ENCODE data around the gene VKORC1L1. TPM values are rescaled to one million over a fixed set of nuclear protein-coding genes. Genes with fewer than 3 reads are reported as not detected.
"Not testable (repeated sequence)": the region's sequence is repeated elsewhere in the genome, so short reads cannot be mapped to it uniquely, and the experiment has no call there.

The VKORC1L1 gene
- total and polyA plus RNA-seq, 2 donors from 2014 or later, result 6.5 to 18.0 TPM

DNA sequence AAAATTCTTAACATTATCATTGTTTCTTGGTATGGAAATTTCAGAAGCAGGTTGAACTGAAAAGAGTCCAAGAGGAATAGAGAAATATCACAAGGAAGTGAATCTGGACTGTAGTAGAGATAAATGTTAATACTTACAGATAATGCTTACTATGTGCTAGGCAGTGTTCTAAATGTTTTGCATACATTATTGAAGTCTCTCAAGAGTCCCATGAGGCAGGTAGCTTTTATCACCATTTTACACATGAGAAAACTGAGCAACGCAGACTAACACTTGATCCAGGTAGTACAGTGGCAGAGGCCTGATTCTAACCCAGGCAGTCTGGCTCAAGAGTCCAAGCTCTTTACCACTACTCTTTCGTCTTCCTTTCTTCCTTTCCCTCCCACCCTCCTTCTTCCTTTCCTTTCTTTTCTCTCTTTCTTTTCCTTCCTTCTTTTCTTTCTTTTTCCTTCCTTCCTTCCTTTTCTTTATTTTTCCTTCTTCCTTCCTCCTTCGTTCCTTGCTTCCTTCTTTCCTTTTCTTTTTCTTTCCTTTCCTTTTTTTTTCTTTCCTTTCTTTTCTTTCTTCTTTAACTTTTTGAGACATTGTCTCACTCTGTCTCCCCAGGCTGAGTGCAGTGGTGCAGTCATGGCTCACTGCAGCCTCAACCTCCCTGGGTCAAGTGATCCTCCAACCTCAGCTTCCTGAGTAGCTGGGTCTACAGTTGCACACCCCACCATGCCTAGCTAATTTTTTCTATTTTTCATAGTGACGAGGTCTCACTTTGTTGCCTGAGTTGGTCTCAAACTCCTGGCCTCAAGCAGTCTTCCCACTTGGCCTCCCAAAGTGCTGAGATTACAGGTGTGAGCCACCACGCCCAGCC lies 6.6 kb downstream of the VKORC1L1 start:
- H3K4me1 ChIP-seq (ENCODE audit: control insufficient read depth in 2 of 3, insufficient read depth in 2 of 3, low read depth in 1 of 3, low read length in 3 of 3); FAIRE-seq; H3K36me3 ChIP-seq (ENCODE audit: control insufficient read depth in 2 of 3, insufficient read depth in 3 of 3, low read length in 3 of 3); H3K9ac ChIP-seq (ENCODE audit: low read length in 3 of 3); intact Hi-C loops (cut with DNase I); DNase-seq; H3K27me3 ChIP-seq (ENCODE audit: control insufficient read depth, insufficient read depth, low read length); H3K4me3 ChIP-seq (ENCODE audit: low read length in 3 of 3); H3K9me3 ChIP-seq (ENCODE audit: control insufficient read depth in 2 of 3, insufficient read depth in 1 of 3, low read length in 3 of 3); H3K27ac ChIP-seq (ENCODE audit: low read depth in 2 of 2, low read length in 2 of 2): not testable (repeated sequence)

- H3K36me3 ChIP-seq (ENCODE audit: control insufficient read depth in 2 of 3, insufficient read depth in 3 of 3, low read length in 3 of 3); H3K4me3 ChIP-seq (ENCODE audit: low read length in 3 of 3); intact Hi-C loops (cut with DNase I); H3K27me3 ChIP-seq (ENCODE audit: control insufficient read depth, insufficient read depth, low read length); DNase-seq; H3K4me1 ChIP-seq (ENCODE audit: control insufficient read depth in 2 of 3, insufficient read depth in 2 of 3, low read depth in 1 of 3, low read length in 3 of 3); FAIRE-seq; H3K9ac ChIP-seq (ENCODE audit: low read length in 3 of 3); H3K27ac ChIP-seq (ENCODE audit: low read depth in 2 of 2, low read length in 2 of 2); H3K9me3 ChIP-seq (ENCODE audit: control insufficient read depth in 2 of 3, insufficient read depth in 1 of 3, low read length in 3 of 3): not testable (repeated sequence)
Observed at GRCh38 chr7:65880242-65880641, 7.4 kb downstream of the VKORC1L1 start.

GRCh38 chr7:65884983-65885382 lies 12.1 kb downstream of the VKORC1L1 start:
- H3K36me3 ChIP-seq (ENCODE audit: control insufficient read depth in 2 of 3, insufficient read depth in 3 of 3, low read length in 3 of 3); H3K27me3 ChIP-seq (ENCODE audit: control insufficient read depth, insufficient read depth, low read length); H3K9ac ChIP-seq (ENCODE audit: low read length in 3 of 3); H3K4me3 ChIP-seq (ENCODE audit: low read length in 3 of 3); DNase-seq; H3K27ac ChIP-seq (ENCODE audit: low read depth in 2 of 2, low read length in 2 of 2); intact Hi-C loops (cut with DNase I); H3K9me3 ChIP-seq (ENCODE audit: control insufficient read depth in 2 of 3, insufficient read depth in 1 of 3, low read length in 3 of 3); H3K4me1 ChIP-seq (ENCODE audit: control insufficient read depth in 2 of 3, insufficient read depth in 2 of 3, low read depth in 1 of 3, low read length in 3 of 3); FAIRE-seq: not testable (repeated sequence)

- H3K9ac ChIP-seq (ENCODE audit: low read length in 3 of 3); H3K36me3 ChIP-seq (ENCODE audit: control insufficient read depth in 2 of 3, insufficient read depth in 3 of 3, low read length in 3 of 3); H3K4me1 ChIP-seq (ENCODE audit: control insufficient read depth in 2 of 3, insufficient read depth in 2 of 3, low read depth in 1 of 3, low read length in 3 of 3); H3K27me3 ChIP-seq (ENCODE audit: control insufficient read depth, insufficient read depth, low read length); intact Hi-C loops (cut with DNase I); H3K27ac ChIP-seq (ENCODE audit: low read depth in 2 of 2, low read length in 2 of 2); DNase-seq; FAIRE-seq; H3K9me3 ChIP-seq (ENCODE audit: control insufficient read depth in 2 of 3, insufficient read depth in 1 of 3, low read length in 3 of 3); H3K4me3 ChIP-seq (ENCODE audit: low read length in 3 of 3): not testable (repeated sequence)
Observed at GRCh38 chr7:65885533-65885932, 12.7 kb downstream of the VKORC1L1 start.

DNA sequence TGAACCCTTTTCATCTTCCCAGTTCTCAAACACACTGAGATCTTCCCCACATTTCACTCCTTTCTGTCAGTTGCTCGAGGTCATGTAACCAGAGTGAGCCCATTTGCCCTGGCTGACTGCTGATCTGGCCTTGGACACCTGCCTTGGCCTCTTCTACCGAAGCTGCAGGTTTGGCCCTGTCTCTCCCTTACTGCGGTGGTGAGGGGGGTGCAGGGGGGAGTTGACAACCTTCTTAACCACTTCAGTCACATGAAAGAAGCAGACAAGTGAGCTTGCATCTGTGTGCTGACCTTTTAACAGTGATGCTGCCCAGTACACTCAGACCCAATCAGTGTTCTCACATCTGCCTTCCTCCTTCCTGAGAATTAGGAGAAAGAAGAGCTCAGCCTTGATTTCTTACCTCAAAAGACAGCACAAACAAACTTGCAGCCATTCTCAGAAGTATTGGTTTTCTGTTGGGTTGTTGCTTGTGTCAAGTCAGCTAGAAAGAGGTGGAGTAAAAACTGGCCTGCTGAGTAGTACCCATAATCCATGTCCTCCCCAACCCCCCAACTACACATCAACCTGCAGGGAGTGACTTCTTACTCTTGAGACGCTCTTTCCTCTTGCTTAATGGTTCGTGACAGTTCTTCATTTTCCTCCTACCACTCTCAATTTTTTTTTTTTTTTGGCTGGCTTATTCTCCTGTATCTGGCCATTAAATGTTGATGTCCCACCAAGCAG lies 15.7 kb downstream of the VKORC1L1 start:
- H3K36me3 ChIP-seq (ENCODE audit: control insufficient read depth in 2 of 3, insufficient read depth in 3 of 3, low read length in 3 of 3); H3K4me1 ChIP-seq (ENCODE audit: control insufficient read depth in 2 of 3, insufficient read depth in 2 of 3, low read depth in 1 of 3, low read length in 3 of 3); H3K4me3 ChIP-seq (ENCODE audit: low read length in 3 of 3); H3K27ac ChIP-seq (ENCODE audit: low read depth in 2 of 2, low read length in 2 of 2); H3K9ac ChIP-seq (ENCODE audit: low read length in 3 of 3); H3K9me3 ChIP-seq (ENCODE audit: control insufficient read depth in 2 of 3, insufficient read depth in 1 of 3, low read length in 3 of 3); intact Hi-C loops (cut with DNase I); FAIRE-seq; H3K27me3 ChIP-seq (ENCODE audit: control insufficient read depth, insufficient read depth, low read length): not testable (repeated sequence)
- peak in 3 of 5 donors; percentile 15 to 62 (median 44) for DNase-seq

GRCh38 chr7:65889722-65890121 lies 16.8 kb downstream of the VKORC1L1 start:
- FAIRE-seq; DNase-seq; H3K27ac ChIP-seq (ENCODE audit: low read depth in 2 of 2, low read length in 2 of 2); H3K4me1 ChIP-seq (ENCODE audit: control insufficient read depth in 2 of 3, insufficient read depth in 2 of 3, low read depth in 1 of 3, low read length in 3 of 3); H3K9me3 ChIP-seq (ENCODE audit: control insufficient read depth in 2 of 3, insufficient read depth in 1 of 3, low read length in 3 of 3); H3K36me3 ChIP-seq (ENCODE audit: control insufficient read depth in 2 of 3, insufficient read depth in 3 of 3, low read length in 3 of 3); intact Hi-C loops (cut with DNase I); H3K27me3 ChIP-seq (ENCODE audit: control insufficient read depth, insufficient read depth, low read length); H3K4me3 ChIP-seq (ENCODE audit: low read length in 3 of 3); H3K9ac ChIP-seq (ENCODE audit: low read length in 3 of 3): not testable (repeated sequence)

All from kidney (tissue), 11 donors.